VCaP (cell line): ENCODE results near the gene NUDT17.

Source experiments
- H3K27ac ChIP-seq: fragments of 450-650 bp; 2 replicates; pipeline ENCODE4 v1.5.1; 2017
- TF ChIP-seq, protein P1 (sequence below): fragments of 450-650 bp; conservative IDR thresholded peaks from 2 replicates; pipeline ENCODE4 v1.5.1; 2017; ENCODE audit warnings: mild to moderate bottlenecking, moderate library complexity

Gene NUDT17

DNA sequence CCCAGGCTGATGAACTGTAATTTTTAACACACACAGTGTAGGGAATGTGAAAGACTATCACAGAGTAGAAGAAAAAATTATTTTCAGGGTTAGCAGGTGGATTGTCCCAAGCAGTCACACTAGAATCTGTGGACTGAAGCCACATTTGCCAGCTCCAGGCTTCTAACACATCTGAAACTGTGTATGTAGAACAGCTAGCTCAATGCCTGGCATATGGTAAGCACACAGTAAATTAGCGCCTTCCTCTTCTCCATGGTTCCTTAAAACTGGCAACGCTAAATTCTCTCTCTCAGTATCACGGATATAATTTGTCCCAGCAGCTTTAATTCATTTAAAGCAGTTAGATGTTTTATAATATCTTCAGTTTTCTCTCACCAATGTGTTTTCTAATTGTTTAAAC is 2.4 kb upstream of the NUDT17 start:
- TF ChIP-seq, protein P1, sequence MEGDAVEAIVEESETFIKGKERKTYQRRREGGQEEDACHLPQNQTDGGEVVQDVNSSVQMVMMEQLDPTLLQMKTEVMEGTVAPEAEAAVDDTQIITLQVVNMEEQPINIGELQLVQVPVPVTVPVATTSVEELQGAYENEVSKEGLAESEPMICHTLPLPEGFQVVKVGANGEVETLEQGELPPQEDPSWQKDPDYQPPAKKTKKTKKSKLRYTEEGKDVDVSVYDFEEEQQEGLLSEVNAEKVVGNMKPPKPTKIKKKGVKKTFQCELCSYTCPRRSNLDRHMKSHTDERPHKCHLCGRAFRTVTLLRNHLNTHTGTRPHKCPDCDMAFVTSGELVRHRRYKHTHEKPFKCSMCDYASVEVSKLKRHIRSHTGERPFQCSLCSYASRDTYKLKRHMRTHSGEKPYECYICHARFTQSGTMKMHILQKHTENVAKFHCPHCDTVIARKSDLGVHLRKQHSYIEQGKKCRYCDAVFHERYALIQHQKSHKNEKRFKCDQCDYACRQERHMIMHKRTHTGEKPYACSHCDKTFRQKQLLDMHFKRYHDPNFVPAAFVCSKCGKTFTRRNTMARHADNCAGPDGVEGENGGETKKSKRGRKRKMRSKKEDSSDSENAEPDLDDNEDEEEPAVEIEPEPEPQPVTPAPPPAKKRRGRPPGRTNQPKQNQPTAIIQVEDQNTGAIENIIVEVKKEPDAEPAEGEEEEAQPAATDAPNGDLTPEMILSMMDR: no peak

DNA sequence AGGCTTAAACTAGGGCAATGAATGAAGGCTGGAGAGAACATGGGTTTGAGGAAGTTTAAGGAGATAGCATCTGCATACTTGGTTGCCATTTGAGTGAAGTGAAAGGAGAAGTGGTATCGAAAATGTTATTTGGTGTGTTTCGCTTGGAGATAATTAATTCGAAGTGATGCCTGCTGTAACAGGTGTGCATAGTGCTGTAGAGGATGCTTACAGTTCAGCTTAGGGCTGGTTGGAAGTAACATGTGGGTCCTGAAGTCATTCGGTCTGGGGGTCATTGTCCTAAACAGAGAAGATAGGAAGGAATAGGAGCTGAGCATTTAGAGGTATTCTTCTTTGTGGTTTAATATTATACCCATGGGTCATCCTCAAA is 301 bp upstream of the NUDT17 start:
- TF ChIP-seq, protein P1: no peak
- peak overlapping the region; percentile 60; the same call in 1 of the 2 replicates for H3K27ac ChIP-seq

More for the DNA sequence above, 2.4 kb upstream of the NUDT17 start:
- H3K27ac ChIP-seq: no peak overlapping the region

DNA sequence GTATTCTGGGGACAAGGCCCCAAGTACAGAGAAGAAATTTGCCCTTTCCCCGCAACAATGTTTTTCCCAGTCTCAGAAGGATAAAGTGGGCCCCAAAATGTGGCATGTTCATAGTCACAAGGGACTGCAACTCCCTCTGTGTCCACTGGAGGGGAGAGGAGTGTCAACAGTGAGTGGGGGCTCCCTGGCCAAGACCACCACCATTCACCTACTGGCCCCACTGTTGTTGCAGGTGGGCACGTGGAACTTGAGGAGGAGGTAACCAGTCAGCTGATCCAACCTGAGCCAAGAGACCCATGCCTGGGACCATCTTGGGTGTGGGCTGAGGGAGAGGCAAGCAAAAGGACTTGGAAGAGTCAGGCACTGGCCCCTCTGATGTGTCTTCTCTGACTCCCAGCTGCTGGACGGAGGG is 777 bp downstream of the NUDT17 start:
- peak overlapping the region; percentile 60; the same call in 1 of the 2 replicates for H3K27ac ChIP-seq

DNA sequence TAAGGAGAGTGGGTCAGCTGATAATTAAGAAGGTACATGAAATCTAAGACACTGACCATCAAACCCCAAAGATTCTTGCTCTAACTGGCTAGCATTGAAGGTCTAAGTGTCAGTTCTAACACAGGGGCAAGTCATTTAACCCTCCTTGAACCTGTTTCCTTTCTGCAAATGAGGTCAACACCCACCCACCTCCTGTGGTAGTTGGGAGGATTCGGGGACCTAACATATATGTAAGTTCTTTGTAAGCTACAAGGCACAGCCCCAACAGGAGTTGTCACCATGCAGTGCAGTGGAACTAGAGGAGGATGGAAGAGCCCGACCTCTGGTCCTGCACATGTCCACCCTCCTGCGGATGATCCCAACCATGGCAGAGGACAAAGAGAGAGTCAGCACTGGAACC is 2.4 kb downstream of the NUDT17 start:
- no peak overlapping the region for H3K27ac ChIP-seq
- TF ChIP-seq, protein P1: no peak

More for the DNA sequence above, 777 bp downstream of the NUDT17 start:
- TF ChIP-seq, protein P1: no peak

DNA sequence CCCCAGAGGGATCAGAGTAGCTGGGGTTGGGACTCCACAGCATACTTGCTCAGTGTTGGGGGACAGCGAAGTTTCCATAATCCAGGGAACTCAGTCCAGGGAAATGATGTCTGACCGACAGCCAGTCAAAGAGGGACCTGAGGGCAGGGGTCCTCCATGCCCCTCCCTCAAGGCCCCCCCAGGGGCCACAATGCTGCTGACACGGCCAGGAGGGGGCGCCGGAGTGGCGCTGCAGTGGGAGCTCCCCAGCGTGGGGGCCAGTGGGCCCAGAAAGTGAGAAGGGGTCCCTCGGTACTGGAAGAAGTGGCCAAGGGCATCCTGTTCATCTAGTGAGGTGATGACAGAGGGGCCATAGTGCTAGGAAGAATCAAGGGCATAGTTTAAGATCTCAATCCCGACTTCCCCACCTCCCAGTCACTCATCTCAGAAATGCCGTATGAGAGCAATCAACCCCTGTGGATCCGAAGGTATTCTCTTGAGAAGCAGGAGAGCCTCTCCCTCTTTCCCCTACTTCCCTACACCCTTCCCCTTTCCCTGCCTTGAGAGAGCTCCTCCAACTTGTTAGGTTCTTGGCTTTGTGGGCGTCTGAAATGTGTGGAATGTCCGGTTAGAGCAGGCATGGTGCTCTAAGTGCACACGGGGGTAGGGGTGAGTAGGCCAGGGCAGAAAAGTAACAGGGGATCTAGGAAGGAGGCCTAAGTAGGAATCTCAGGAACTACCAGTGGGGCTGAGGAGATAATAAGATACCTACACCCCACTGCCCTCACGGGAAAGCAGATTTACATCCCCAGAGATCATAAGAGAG is 4.1 kb downstream of the NUDT17 start:
- TF ChIP-seq, protein P1: peak; percentile 20; the same call in 1 of the 2 replicates
- no peak overlapping the region for H3K27ac ChIP-seq

DNA sequence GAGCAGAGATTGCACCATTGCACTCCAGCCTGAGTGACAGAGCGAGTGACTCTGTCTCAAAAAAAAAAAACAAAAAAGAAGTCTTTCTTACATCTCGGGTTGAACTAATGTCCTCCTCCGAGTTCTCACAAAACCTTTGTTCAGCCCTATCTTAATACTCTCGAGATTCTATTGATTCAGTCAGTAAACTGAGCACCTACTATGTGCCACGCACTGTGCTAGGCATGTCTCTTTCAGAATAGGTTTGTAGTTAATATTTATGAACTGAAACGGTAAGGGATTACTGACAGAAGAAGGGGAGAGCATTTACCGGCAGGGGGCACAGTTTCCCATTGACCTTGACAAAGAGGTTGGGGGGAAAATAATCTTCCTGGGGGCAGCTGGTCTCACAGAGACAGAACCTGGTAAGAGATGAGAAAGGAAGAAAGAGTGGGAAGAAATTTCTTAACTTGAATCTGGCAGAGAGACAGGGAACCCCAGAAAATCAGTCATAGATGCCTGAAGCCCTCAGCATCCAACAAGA is 10.1 kb downstream of the NUDT17 start:
- TF ChIP-seq, protein P1: no peak
- H3K27ac ChIP-seq: no peak overlapping the region

DNA sequence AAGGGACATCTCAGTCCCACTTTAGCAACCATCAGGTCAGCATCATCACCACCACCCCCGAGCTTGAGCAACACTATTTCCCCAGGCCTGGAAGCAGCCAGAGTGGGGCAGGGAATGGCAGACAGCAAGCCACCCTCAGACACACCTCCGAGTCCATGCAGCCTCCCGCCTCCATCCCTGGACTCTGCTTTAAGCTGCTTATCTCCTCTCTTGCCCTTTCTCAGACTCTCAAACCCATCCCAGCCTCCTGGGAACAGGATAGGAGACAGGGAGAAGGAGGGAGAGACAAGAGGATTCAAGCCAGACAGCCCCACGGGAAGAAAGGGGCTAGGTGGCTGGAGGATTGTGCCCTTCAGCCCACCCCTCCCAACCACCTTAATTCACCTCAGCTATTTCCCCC is 11.7 kb downstream of the NUDT17 start:
- H3K27ac ChIP-seq: no peak overlapping the region
- TF ChIP-seq, protein P1: no peak
